ENCODE measurements around the gene MARK3. TPM values are rescaled to one million over a fixed set of nuclear protein-coding genes. Genes with fewer than 3 reads are reported as not detected.

The MARK3 gene
- total and polyA plus RNA-seq, 2 of the 4 experiments (the other 2 are of a cell fraction) = 78.5 to 80.5 TPM

DNA sequence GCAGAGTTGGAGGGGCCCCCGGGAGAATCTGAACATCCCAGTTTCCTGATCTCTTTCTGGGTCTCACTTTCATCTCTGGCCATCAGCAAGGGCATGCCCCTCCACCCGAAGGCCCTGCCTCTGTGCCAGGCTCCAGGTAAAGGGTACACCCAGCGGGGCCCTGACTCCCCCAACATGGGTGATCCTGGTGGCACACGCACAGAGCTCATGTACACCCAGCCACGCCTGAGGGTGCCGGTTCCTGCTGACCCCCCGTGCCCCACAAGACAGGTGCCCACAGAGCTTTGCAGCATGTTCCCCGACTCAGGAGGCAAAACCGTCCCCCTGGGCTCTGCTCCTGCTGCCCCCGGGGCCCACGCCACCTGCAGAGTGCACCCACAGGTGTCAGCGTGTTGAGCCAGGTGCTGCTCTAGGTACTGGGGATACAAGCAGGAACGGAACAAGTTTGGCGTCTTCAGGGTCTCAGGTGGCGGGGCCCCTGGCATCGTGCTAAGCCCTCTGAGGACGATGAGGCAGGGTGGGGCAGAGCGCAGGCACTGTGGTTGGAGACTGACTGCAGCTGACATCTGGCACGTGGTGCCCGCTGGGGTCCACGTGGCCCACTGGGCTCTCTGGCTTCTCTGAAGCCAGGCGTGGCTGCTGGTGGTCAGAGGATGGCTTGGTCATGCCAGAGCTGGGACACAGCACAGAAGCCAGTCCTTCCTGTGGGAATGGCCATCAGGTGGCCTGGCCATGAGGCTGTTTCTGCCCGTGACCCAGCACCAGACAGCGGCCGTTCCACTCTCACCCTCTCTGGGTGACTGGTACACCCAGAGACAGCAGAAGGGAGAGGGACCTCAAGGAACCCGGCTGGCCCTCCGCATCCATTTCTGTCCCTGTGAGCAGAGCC is 163.5 kb downstream of the MARK3 start (continued):
- TF ChIP-seq CEBPB (IDR thresholded peaks at IDR 0.05; ENCODE audit: low read depth, low read length) = no peak

DNA sequence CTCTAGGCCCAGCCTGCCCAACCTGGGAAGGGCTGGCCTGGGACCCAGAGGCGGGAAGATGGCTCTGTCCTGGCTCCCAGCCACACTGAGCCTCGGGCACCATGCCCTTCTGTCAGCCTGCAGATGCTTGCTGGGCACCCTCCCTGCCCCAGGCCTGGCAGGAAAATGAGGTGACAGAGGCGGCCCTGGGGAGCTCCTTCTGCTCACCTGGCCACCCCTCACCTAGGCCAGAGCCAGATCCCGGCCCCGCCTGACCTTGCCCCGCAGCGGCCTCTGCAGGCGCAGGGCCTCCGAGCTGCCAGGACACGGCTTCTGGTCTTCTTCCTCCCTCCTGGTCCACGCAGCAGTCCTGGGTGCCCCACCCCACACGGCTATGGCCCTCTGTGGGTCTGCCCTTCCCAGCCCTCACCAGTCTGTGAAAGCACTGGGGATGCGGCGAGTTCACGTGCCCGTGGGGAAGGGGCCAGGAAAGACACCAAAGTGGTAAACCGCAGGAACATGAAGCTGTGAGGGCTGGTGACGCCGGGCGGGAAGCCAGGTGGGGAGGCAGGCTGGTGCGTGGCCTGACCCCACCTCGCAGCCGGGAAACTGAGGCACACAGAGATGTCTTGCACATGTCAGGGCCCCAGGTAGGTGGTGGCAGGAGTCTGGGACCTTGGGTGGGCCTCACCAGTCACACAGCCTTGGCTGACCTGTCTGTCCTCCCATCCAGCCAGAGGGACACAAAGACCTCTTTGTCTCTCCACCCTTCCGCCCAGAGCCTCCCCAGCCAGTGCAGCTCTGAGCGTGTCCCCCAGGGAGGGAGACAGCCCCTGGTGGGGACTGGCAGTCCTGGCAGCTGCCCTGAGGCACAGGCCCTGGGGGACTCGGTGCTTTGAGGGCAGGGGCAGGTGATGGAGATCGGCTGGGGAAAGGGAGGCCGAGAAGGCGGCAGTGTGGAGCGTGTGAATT is 164.4 kb downstream of the MARK3 start:
- Histone ChIP-seq H3K9me1 (ENCODE audit: insufficient read depth, low read length) (peaks cover 8% of the 10 kb centered on the region; the same call in 1 of the 2 replicates), H3K9ac (ENCODE audit: low read depth, low read length) (no peak overlapping the region), H2BK20ac (ENCODE audit: low read depth, low read length) (no peak overlapping the region), H3K56ac (ENCODE audit: extremely low read depth, insufficient read depth, low read length) (no peak overlapping the region), H3K4me3 (ENCODE audit: insufficient read depth, low read depth, low read length) (no peak overlapping the region), H2AK5ac (ENCODE audit: low read depth, low read length) (no peak overlapping the region), H4K91ac (ENCODE audit: insufficient read depth, low read depth, low read length) (no peak overlapping the region), H2BK15ac (ENCODE audit: low read depth, low read length) (no peak overlapping the region), H3K79me1 (ENCODE audit: low read depth in 1 of 2, low read length in 2 of 2) (peaks cover 0 to 20% of the 10 kb centered on the region in 2 experiments; a peak in 3 of 4 replicates), H4K8ac (ENCODE audit: low read depth in 2 of 2, low read length in 2 of 2) (no peak overlapping the region), H2BK120ac (ENCODE audit: low read depth, low read length) (no peak overlapping the region), H4K20me1 (ENCODE audit: insufficient read depth, low read length) (peaks cover 8% of the 10 kb centered on the region; the same call in 1 of the 2 replicates), H2AFZ (replicated peaks; ENCODE audit: low read length, poor library complexity) (no peak overlapping the region), H2AK9ac (replicated peaks; ENCODE audit: low read depth, low read length, poor library complexity) (no peak overlapping the region), H3K9me3 (ENCODE audit: control insufficient read depth, insufficient read depth, low read length) (no peaks in the 10 kb centered on the region), H3K18ac (ENCODE audit: low read depth, low read length) (no peak overlapping the region), H2BK5ac (ENCODE audit: low read depth, low read length, poor library complexity, severe bottlenecking) (no peak overlapping the region), H3K27me3 (ENCODE audit: control insufficient read depth, insufficient read depth, low read length) (no peaks in the 10 kb centered on the region), H3K36me3 (ENCODE audit: control insufficient read depth, insufficient read depth, low read length) (no peaks in the 10 kb centered on the region), H3K14ac (replicated peaks; ENCODE audit: low read depth, low read length) (no peak overlapping the region), H4K5ac (ENCODE audit: low read depth, low read length) (no peak overlapping the region), H3K4me2 (ENCODE audit: low read depth, low read length) (no peak overlapping the region), H3K4me1 (ENCODE audit: control insufficient read depth, insufficient read depth, low read length) (peaks cover 9% of the 10 kb centered on the region), H3K4ac (ENCODE audit: low read depth, low read length) (no peak overlapping the region), H3K23ac (ENCODE audit: low read depth, low read length) (no peak overlapping the region), H3K27ac (ENCODE audit: insufficient read depth, low read length) (no peak overlapping the region)
- WGBS, 2 experiments (ENCODE audit: extremely low coverage in 2 of 2, insufficient read length in 1 of 2) = 87% methylated on average over 9 of the region's 30 CpGs; no CpG with 5 or more reads in 1 of the 2 experiments
- dilution Hi-C loops (cut with HindIII; ENCODE audit: low sequenced_read_pairs, unreplicated experiment) = no loop called here
- no peak for ATAC-seq (ENCODE audit: low read depth)
- intact Hi-C loops (cut with micrococcal nuclease) = no loop called here
- in situ Hi-C loops (cut with MboI; ENCODE audit: low sequenced_read_pairs) = no loop called here
- CTCF ChIA-PET = no interaction called here
- POLR2A ChIA-PET (ENCODE audit: unreplicated experiment) = interaction anchor here (0.7 kb wide), 1 partner anchor 20 kb away, joined by 4 read pairs; no protein-coding TSS in a partner anchor
- no peak for DNase-seq
- BruUV-seq (replicated peaks) = no TSS peak
- TF ChIP-seq SMC3 (IDR thresholded peaks at IDR 0.05; ENCODE audit: low read depth, low read length) (no peak), RFX5 (IDR thresholded peaks at IDR 0.05; ENCODE audit: low read depth, low read length) (no peak), POLR2A (IDR thresholded peaks at IDR 0.05; ENCODE audit: low read depth, low read length) (no peak)

Data from IMR-90 (cell line).